ENCODE results near the gene TLK2.

DNA sequence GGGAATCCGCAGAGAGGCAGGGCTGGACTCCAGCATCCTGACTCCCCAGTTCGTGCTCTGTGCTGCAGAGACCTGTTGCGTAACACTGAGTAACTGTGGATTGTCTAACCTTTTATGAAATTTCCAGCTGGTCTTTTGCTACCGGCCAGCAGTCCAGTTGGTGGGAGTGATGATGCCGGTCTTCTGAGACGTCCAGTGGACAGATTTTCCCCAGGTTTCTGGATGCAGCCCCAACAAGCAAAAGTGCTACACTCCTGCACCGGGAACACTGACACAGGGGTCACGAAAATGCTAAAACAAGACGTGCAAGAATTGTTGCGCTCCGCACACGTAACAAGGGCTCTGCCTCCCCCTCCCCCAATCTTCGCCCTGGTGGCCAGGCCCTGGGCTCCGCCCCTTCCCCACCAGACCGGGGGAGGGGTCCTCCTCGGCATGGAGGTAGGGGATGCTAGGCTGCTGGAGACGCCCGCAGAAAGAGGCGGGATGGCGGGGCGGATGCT, 148.1 kb downstream of the TLK2 start:
- TF ChIP-seq POLR2A (IDR thresholded peaks at IDR 0.05; ENCODE audit: extremely low read depth, insufficient read length) (no peak), MYC (IDR thresholded peaks at IDR 0.05; ENCODE audit: low read depth, low read length) (no peak; the same call in 1 of the 2 replicates)
- TF ChIP-seq, protein P1, sequence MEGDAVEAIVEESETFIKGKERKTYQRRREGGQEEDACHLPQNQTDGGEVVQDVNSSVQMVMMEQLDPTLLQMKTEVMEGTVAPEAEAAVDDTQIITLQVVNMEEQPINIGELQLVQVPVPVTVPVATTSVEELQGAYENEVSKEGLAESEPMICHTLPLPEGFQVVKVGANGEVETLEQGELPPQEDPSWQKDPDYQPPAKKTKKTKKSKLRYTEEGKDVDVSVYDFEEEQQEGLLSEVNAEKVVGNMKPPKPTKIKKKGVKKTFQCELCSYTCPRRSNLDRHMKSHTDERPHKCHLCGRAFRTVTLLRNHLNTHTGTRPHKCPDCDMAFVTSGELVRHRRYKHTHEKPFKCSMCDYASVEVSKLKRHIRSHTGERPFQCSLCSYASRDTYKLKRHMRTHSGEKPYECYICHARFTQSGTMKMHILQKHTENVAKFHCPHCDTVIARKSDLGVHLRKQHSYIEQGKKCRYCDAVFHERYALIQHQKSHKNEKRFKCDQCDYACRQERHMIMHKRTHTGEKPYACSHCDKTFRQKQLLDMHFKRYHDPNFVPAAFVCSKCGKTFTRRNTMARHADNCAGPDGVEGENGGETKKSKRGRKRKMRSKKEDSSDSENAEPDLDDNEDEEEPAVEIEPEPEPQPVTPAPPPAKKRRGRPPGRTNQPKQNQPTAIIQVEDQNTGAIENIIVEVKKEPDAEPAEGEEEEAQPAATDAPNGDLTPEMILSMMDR (IDR thresholded peaks at IDR 0.05; ENCODE audit: low read depth, low read length), result no peak

Measured in NB4 (cell line).